ENCODE data around the gene BHLHA15. TPM values are rescaled to one million over a fixed set of nuclear protein-coding genes. Genes with fewer than 3 reads are reported as not detected.

The BHLHA15 gene
- total and polyA plus RNA-seq, 2 of the 8 experiments (the other 6 are each of a cell fraction or from before 2014, with no cell fraction given) = 1.1 to 2.7 TPM

- TF ChIP-seq SIN3A (conservative IDR thresholded peaks at IDR 0.05 in 1 of 2, IDR thresholded peaks at IDR 0.05 in 1 of 2; ENCODE audit: low read depth in 1 of 2, low read length in 2 of 2) = no peak
- no peak for TF ChIP-seq RAD21 (IDR thresholded peaks at IDR 0.05 in 1 of 2, conservative IDR thresholded peaks at IDR 0.05 in 1 of 2; ENCODE audit: low read depth in 2 of 2, low read length in 2 of 2)
- no peak for TF ChIP-seq SIRT6 (IDR thresholded peaks at IDR 0.05; ENCODE audit: low read length)
- no peak for TF ChIP-seq HDAC2 (IDR thresholded peaks at IDR 0.05; ENCODE audit: borderline replicate concordance in 1 of 2, low read depth in 2 of 2, low read length in 2 of 2)
Observed at GRCh38 chr7:98221611-98222532, 10.6 kb downstream of the BHLHA15 start (continued).

Measured in H1 (cell line).